ENCODE data around the gene CCDC24. TPM values are rescaled to one million over a fixed set of nuclear protein-coding genes. Genes with fewer than 3 reads are reported as not detected.

CCDC24 gene
- total RNA-seq, 1 experiment from 2014 or later = 11.8 TPM

- Histone ChIP-seq H4K5ac (ENCODE audit: insufficient read length, low read depth, low read length) (no peak overlapping the region), H3K4ac (ENCODE audit: low read depth, low read length) (no peak overlapping the region), H4K8ac (replicated peaks; ENCODE audit: insufficient read length, low read depth, low read length) (no peak overlapping the region), H3K4me2 (ENCODE audit: insufficient read depth, insufficient read length, low read length) (no peak overlapping the region), H3T11ph (ENCODE audit: low read length) (no peak overlapping the region), H3K79me1 (ENCODE audit: insufficient read depth, low read depth, low read length, poor library complexity, severe bottlenecking) (no peaks in the 10 kb centered on the region), H3K18ac (ENCODE audit: insufficient read length, low read depth, low read length) (no peak overlapping the region), H2BK15ac (ENCODE audit: low read depth, low read length) (no peak overlapping the region), H2BK120ac (ENCODE audit: low read depth, low read length, poor library complexity, severe bottlenecking) (no peak overlapping the region), H4K20me1 (ENCODE audit: control insufficient read depth, insufficient read depth, insufficient read length) (no peaks in the 10 kb centered on the region), H2BK5ac (ENCODE audit: insufficient read length, low read length) (no peak overlapping the region), H3K23ac (ENCODE audit: insufficient read length, low read depth, low read length) (no peak overlapping the region), H3K9ac (ENCODE audit: extremely low read depth, insufficient read length, low read length) (no peak overlapping the region), H3K79me2 (ENCODE audit: insufficient read depth, low read length) (no peaks in the 10 kb centered on the region; the same call in 1 of the 2 replicates), H4K91ac (ENCODE audit: insufficient read length, low read depth, low read length) (no peak overlapping the region), H3K14ac (ENCODE audit: insufficient read depth, low read length) (no peak overlapping the region), H3K27me3 (ENCODE audit: insufficient read depth, low read length) (no peaks in the 10 kb centered on the region), H2AFZ (ENCODE audit: low read length) (no peak overlapping the region), H3K56ac (ENCODE audit: insufficient read length, low read depth, low read length) (no peak overlapping the region), H3K23me2 (ENCODE audit: insufficient read length, low read depth, low read length, poor library complexity, severe bottlenecking) (peaks cover 10% of the 10 kb centered on the region), H2BK12ac (ENCODE audit: insufficient read length, low read depth, low read length) (no peak overlapping the region), H2BK20ac (ENCODE audit: low read depth, low read length, poor library complexity, severe bottlenecking) (no peak overlapping the region), H2AK5ac (ENCODE audit: insufficient read length, low read length) (no peak overlapping the region), H3K27ac (ENCODE audit: insufficient read length, low read depth, low read length) (no peak overlapping the region), H3K9me3 (ENCODE audit: control insufficient read depth, low read depth, low read length) (no peaks in the 10 kb centered on the region), H3K4me1 (ENCODE audit: insufficient read depth, low read length) (peaks cover 3% of the 10 kb centered on the region; the same call in 1 of the 2 replicates)
- H3K27me3 Mint-ChIP-seq (ENCODE audit: low read depth) = no peaks in the 10 kb centered on the region
- no peak for DNase-seq
- H3K4me3 Mint-ChIP-seq = no peak overlapping the region
- peaks cover 18 to 20% of the 10 kb centered on the region in 2 experiments for H3K4me1 Mint-ChIP-seq
- TF ChIP-seq, protein P1, sequence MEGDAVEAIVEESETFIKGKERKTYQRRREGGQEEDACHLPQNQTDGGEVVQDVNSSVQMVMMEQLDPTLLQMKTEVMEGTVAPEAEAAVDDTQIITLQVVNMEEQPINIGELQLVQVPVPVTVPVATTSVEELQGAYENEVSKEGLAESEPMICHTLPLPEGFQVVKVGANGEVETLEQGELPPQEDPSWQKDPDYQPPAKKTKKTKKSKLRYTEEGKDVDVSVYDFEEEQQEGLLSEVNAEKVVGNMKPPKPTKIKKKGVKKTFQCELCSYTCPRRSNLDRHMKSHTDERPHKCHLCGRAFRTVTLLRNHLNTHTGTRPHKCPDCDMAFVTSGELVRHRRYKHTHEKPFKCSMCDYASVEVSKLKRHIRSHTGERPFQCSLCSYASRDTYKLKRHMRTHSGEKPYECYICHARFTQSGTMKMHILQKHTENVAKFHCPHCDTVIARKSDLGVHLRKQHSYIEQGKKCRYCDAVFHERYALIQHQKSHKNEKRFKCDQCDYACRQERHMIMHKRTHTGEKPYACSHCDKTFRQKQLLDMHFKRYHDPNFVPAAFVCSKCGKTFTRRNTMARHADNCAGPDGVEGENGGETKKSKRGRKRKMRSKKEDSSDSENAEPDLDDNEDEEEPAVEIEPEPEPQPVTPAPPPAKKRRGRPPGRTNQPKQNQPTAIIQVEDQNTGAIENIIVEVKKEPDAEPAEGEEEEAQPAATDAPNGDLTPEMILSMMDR (conservative IDR thresholded peaks at IDR 0.05) = no peak
- no peak overlapping the region for H3K27ac Mint-ChIP-seq
- H3K36me3 Mint-ChIP-seq (ENCODE audit: insufficient read depth in 1 of 3, low read depth in 3 of 3) = peaks cover 16 to 56% (median 52%) of the 10 kb centered on the region in 3 experiments; a peak in 6 of 7 replicates
- no CpG with 5 or more reads among the region's 15 CpGs for WGBS (ENCODE audit: extremely low coverage, insufficient read length, low lambda C conversion rate)
- H3K9me3 Mint-ChIP-seq = no peaks in the 10 kb centered on the region; a peak in 1 of 5 replicates
Measured at GRCh38 chr1:43982808-43983207, 8.6 kb upstream of the CCDC24 start.

All from H9 (cell line).